Pericardium fibroblast (primary cell): Measurements from ENCODE around the gene NATD1. TPM values are rescaled to one million over a fixed set of nuclear protein-coding genes. Genes with fewer than 3 reads are reported as not detected.

Source experiments
- total RNA-seq: library from RNA; depleted of rRNA; stranded (reverse); fragments of >200 nt; gene quantifications from 2 replicates; pipeline ENCODE4 v1.2.3, GENCODE V29; 2015

Gene NATD1
- 10.6 and 19.3 TPM in 2 replicates for total RNA-seq

GRCh38 chr17:21252796-21253645 lies at the start of gene NATD1:
Gene NATD1 (minus strand): TSS chr17:21253410. CDS start chr17:21253264, 146 bp downstream.

GRCh38 chr17:21284319-21285163 lies 31.3 kb upstream of the NATD1 start, which contains the start of gene MAP2K3:
Gene MAP2K3 (plus strand): TSS chr17:21284711. CDS start chr17:21284921, 210 bp downstream.

GRCh38 chr17:21214015-21214776 lies 39.0 kb downstream of the NATD1 start, which contains the start of gene TMEM11:
Gene TMEM11 (minus strand): TSS chr17:21214161. CDS start chr17:21214152, 9 bp downstream.

Other genes starting within 250 kb of the NATD1 start
- 128 and 150 TPM in 2 replicates for gene USP22, start 210.4 kb downstream of the NATD1 start, total RNA-seq
- gene DHRS7B, start 126.4 kb downstream of the NATD1 start, total RNA-seq, result 13.1 and 41.7 TPM in 2 replicates
- 25.6 and 31.7 TPM in 2 replicates for gene TMEM11, start 39.2 kb downstream of the NATD1 start, total RNA-seq
- 11.3 and 12.4 TPM in 2 replicates for gene MAP2K3, start 31.3 kb upstream of the NATD1 start, total RNA-seq
- 1.5 and 5.1 TPM in 2 replicates for gene KCNJ12, start 122.9 kb upstream of the NATD1 start, total RNA-seq